CD4-positive, alpha-beta T cell treated with Interleukin-15 for 4 hours (primary cell): ENCODE results near the gene RAPGEF1.

ENCODE experiments used
- DNase-seq: peaks from one replicate; pipeline ENCODE4 v3.0.0-alpha.2; 2020; ENCODE audit warnings: low spot score

Gene RAPGEF1

DNA sequence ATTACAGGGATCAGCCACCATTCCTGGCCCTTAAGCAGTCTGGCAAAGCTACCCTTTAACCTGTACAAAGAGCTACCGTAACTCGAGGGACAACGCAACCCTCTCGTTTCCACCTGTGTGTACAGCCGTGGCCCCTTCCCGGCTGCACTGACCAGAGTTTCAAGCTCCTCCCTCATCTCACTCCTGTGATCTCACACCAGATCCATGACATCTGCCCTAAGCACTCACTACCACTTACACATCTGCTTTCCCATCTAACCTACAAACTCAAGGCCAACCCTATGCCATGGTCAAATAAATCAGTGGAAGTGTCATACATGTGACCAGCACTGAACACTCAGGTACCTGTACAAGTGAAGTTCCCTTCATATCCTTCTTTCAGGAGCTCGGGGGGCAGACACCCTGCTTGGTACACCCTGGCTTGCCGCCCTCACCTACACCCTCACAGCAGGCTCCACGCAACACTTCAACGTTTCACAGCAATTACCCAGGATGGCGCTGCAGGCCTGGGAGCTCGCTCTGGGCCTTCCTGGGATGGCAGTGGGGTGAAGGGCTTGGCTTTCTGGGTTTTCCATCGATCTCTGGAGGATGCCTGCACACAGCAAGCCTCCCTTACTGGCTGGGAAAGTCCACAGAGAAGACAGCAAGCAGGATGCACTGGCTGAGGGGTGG is 132.8 kb downstream of the RAPGEF1 start:
- DNase-seq = no peak

DNA sequence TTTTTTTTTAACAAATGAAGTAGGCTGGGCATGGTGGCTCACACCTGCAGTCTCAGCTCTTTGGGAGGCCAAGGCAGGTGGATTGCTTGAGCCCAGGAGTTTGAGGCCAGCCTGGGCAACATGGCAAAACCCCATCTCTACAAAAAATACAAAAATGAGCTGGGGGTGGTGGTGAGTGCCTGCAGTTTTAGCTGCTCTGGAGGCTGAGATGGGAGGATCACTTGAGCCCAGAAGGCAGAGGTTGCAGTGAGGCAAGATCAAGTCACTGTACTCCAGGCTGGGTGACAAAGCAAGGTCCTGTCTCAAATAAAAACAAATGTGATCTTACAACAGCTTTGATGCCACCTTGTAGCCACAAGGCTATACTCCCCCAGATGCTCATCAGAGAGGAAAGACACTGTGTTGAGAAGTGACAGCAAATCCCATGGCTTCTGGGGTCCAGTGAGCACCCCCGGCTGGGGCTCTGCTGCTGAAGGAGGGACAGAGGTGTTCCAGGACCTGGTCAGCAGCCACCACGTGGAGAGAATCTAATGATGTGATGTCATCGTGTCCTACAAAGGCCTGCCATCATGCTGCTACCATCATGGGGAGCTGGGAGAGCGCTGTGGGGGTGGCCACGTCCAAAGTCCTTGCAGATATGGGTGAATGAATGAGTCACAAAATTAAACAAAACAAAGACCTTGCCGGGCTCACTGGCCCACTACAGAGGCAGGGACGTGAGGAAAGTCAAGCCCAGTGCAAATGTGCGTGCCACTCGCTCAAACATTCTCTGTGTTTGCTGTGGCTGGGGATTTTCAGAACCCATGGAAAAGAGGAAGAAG is 133.9 kb downstream of the RAPGEF1 start:
- no peak for DNase-seq

DNA sequence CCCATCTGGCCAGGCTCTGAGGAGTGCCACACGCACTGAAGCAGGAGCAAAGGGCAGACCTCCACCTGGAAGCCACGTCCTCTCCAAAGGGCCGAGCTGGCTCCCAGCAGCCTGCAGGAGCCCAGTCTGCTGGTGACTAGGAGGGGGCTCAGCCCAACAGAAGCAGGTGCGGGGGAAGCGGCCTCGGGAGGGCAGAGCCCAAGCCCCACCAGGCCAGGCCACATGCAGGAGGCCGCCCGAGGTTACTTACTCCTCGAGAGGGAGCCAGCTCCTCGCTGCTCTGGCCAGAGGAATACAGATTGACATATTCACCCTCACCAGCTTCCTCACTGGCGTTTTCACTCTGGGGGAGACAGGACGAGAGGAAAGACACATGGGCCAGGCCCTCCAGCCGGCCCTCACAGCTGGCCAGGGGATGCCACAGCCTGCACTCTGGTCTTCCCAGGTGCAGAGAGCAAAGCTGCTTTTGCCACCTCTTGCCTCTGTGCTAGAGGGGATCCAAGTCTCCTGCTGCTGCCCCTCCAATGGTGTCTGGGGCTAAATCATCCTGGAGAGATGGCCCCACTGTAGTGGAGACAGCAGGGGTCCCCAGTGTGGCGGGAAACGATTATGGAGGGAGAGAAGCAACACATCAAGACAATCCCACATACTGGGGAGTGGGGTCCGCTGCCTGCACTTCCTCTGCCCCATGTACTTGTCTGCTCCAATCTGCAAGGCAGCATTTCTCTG is 136.0 kb downstream of the RAPGEF1 start:
- no peak for DNase-seq

DNA sequence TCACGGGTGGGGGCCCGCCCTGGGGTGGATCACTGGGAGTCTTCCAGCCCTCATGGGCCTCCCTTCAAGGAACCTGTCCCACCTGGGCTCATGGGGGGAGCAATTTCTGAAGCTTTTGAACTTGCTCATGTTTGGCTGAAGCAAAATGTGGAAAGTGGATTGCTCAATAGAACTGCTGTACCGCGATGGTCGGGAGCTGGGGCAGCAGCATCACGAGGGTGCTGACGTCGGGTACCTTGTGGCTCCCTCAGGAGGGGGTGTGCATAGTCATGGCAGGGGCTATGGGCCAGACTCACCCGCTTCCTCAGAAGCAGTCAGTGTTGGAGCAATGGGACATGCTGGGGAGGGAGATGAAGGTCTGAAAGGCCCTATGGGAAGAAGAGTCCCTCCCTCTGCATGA is 136.7 kb downstream of the RAPGEF1 start:
- DNase-seq = no peak

DNA sequence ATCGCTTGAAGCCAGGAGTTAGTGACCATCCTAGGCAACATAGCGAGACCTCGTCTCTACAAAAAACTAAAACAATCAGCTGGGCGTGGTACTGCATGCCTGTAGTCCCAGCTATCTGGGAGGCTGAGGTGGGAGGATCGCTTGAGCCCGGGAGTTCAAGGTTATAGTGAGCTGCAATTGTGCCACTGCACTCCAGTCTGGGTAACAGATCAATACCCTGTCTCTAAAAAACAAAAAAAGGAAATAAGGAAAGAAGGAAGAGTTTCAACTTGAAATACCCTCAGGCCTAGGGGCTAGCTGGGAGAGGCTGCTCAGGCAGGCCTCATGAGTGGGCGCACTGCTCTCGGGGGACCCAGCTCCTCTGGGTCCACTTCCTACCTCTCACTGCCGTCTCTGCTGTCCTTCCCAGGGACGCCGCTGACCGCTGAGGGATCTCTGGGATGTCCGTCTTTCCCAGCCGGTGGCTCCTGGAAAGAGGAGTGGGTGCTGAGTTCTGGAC is 138.1 kb downstream of the RAPGEF1 start:
- no peak for DNase-seq

DNA sequence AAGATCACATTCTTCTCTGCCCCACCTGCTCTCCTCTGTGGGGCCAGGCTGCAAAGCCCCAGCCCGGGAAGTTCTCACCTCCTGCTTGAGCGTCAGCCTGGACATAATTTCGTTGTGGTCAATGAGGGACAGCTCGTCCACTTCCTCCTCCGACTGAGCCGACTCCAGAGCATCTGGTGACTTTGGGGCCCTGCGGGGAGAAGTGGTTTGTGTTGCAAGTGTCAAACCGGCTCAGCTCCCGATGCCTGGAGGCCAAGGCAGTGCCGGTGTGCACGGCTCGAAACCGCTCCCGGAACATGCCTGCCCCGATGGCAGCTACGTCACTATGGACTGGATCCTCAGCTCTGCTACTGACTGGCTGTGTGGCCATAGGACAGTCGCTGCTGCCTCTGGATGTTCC is 141.8 kb downstream of the RAPGEF1 start:
- DNase-seq = no peak

DNA sequence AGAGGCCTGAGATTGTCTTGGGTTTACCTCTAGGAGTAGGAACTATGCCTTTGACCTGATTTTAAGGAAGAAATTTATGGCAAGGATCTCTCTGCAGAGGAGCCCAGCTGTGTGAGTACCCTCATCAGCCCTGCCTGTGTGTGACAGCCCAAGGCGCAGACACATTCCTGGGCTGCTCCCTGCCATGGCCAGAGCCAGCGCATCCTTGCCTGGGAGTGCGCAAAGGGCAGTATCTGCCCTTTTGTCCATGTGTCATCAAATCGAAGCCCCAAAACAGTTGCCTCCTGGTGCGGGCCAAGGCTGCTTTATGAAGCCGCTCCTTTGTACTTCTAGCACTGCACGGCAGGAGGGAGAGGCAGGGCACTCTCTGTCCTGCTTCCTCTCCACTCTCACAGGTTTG is 142.6 kb downstream of the RAPGEF1 start:
- DNase-seq = no peak

DNA sequence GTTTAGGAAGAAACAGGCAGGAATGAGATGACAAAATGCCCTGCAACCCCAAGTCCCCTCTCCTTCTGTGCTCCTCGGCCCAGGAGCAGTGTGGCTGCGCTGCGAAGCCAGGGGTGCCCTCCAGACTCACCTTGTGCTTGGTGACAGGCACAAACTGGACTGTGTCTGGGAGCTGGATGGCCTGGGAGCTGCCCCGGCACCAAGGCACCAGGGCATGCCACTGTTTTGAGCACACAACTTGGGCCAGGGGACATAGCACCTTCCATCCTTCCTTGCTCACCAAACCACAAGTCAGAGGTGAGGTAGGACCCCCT is 143.5 kb downstream of the RAPGEF1 start:
- no peak for DNase-seq

DNA sequence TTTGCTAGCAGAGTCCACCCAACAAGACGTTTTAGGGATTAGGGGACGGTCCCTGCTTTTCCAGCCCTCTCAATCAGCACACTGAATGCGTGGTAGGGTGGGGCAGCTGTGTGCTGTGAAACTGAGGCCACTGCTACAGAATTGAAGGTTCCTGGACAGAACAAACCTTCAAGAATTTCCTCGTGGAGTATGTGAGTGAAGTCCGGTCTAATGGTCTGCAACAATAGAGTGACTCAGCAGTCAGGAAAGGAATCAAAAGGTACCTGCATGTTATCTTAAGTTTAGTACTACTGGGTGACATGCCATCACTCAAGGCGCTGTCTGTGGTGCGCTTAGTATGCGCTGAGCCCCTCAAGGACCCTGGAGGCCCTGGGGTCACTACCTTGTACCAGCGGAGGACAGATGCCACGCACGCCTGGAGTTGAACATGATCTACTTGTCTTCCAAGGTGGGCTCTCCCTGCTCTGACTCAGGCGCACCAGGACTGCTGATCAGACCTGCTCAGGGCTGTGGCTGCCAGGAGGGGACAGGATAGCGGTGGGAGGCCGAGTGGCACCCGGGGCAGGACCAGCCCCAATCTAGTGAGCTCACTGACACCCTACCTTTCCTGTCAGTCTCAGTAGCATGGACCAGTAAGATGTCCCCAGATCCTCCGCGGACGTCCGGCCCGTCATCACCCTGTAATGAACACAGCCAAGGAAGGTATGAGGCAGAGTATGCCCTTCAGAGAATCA is 144.0 kb downstream of the RAPGEF1 start:
- no peak for DNase-seq

DNA sequence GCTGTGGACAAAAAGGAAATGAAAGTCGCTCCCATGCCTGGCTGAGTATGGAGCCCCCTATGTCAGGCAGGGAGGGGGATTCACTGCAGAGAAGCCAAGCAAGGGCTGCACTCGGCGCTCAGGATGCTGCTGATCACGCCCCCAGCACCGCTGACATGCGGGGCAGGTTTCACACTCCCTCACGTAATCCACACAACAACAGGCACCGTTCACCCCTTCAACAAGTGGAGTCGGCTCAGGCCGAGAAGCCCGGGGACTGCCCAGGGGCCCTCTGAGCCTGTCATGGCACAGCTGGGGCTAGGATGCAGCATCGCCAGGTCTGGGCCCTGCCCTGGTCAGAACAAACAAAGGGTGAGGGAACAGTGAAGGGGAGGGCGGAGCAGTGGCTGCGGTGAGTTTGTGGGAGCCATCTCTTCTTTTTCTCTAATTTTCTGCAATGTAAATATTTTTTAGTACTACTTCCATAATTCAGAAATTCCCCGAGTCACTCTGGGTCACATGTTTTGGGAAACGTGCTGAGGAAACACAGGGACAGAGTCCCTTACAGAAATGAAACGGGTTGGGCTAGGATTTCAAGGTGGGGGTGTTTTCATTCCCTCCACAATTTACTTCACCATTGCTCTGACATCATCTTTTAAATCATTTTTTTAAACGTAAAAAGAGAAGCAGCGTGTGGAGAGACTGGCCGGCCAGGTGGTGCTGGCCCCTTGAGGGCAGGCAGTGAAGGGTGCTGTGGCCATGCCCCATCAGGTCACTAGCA is 144.8 kb downstream of the RAPGEF1 start:
- no peak for DNase-seq

DNA sequence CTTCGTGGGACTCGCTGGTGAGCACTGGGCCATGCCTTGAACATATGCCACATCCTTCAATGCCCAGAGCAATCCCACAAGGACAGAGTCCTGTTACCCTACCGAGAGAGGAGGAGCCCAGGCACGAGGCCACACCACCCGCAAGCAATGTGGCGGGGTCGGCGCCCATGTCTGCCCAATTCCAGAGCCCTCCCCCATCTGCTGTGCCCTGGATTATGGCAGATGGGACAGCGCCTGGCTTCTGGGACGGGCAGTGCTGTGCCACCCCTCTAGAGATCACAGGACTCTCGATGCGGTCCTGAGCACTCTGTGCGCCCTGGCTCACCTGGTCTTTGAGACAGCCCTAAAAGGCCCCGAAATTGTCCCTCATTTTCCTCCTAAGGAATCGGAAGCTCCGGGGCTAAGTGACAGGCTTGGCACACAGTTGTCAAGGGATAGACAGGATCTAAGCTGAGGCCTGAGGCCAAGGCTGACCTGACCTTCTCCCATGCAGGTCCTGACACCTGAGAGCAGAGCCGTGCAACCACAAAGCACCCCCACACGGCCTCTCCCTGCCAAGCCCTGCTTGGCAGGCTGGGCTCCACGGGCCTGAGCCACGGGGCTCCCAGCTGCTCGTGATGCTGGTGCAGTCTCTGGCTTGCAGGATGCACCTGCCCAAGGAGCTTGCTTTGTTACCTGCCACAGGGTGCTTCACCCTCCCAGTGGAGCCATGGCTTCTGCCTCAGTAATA is 145.8 kb downstream of the RAPGEF1 start:
- DNase-seq = no peak

DNA sequence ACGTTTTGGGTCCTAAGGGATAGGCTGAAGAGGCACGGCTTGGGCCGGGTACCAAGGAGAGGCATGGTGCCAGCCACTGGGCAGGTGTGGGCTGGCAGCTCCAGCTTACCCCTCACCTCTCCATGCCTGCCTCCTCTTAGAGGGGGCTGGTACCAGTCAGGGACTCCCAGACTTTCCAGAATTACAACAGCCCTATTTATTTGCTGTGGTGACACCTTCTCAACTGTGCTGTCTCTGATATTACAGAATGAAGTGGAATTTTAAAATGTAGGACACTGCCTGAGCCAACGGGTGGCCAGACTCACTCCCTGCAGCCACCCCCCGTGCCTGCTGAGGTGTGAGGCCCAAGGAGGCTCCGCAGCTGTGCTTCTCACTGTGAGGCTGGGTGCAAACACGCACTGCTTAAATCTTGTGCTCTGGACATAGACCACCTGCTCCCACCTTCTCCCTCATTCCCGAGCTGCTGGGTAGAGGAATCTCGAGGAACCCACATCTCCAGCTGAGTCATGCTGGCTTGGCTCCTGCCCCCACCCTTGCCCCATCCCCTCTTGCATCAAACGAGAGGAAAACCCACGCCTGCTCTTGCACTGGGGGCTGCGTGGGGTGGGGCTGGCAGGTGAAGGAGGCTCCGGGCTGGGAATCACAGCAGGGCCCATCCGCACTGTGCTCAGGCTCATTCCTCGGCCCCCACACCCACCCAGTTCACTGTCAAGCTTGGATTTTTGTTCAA is 146.6 kb downstream of the RAPGEF1 start:
- DNase-seq = no peak

DNA sequence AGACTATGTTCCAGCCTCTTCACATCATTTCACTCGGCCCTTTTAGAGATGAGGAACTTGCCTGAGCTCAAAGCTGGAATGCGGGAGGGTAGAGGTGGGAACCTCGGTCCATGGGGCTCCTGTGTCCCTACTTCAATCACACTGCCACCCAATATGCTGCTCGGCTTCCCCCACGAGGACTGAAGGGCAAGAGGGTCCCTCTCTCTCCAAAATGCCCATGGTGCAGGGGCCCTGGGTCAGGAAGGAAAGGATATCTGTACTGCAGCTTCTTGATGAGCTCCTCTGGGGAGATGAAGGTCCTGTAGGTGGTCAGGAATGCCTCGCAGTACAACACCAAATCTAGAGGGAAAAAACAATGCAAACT is 148.0 kb downstream of the RAPGEF1 start:
- no peak for DNase-seq

DNA sequence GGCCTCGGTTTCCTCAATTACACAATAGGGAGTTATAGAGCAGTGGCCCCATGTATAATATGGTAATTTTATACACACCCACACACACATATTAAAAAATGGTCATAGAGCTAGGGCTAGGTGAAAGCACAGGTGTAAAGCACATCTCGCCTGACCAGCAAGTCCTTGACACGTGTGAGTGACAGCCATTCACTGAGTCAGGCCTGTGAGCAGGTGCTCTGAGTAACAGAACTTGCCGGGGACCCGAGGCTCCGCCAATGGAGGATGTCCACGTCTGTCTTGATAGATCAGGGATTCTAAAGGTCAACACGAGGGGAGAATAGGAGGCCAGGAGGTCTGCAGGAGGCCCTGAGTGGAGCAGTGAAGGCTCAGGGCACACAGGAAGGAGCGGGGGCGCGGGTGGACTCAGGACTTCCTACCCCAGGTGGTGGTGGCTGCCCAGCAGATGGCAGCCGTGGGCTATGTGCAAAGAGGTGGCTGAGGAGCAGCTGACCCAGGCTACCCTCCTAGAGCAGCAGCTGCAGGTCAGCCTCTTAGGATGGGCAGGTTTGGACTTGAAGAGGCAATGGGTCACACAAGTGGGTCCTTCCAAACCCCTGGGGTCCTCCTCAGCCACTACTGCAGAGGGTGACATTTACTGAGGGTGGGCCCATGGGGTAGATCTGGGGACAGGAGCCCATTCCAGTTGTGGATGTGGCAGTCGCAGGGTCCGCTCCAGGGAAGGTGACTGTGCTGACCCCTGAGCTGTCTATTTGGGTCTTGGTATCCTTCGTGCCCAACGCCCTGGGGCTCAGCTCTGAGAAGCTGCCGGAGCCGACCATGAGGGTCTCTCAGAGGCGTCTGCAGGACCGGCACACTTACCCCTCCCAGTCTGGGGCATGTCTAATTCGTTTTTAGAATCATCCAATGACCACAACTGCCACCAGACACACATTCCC is 148.7 kb downstream of the RAPGEF1 start:
- peak; percentile 74 for DNase-seq

DNA sequence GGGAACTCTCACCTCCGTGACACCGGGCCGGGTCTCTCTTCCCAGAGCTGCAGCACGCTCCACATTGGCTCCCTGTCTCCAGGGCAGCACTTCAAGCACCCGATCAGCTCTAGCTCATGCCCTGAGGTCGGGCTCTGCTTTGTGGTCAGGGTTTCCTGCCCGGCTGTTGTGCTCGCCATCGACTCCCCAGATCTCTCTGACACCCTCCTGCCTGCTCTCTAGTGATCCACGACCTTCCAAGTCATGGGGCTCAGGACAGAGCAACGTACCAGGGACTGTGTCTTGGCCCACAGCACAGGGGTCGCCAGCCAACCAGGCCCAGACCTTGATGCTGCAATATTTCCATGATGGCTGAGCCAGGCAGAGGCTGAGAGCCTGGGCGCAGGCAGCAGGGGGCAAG is 149.4 kb downstream of the RAPGEF1 start:
- DNase-seq = peak; percentile 12

DNA sequence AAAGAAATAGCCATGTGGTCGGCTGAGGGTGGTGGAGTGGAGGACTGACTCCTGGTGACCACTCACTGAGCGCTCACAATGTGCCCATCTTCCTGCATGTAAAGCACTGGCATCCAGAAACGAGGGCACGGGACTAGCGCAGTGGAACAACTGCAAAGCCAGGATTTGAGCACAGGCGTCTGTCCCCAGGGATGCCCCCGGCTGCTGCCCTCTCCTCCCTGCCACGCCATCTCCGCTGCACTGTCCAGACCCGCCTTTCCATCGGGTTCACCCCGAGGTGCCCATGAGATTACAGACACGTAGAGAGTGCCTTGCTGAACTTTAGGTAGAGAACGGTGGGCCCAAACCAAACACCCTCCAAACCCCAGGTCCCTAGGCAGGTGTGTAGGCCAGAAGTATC is 149.9 kb downstream of the RAPGEF1 start:
- DNase-seq = no peak

DNA sequence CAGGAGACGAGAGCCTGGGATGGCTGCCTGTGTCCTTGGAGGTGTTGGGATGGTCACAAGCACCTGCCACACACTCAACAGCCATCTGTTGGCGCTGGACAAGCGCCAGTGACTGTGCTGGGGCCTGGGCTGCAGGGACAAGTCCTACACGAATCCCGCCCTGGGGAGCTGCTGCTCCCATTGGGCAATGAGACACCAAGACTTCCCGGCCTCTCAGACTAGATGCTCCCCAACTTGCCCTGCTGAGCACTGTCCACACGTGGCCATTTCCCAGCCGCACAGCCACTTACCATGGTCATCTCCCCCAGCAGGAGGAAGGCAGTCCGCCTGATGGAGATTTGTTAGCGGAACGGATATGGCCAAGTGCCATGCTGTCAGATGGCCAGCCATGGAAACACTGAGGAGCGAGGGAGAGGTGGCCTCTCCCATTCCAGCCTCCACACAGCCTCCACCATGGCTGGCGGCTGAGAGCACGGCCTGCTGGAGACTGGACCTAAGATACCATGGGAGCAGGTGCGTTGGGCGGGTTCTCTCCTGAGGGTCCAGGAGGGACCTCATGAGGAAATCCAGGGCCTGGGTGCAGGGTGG is 150.7 kb downstream of the RAPGEF1 start:
- no peak for DNase-seq

DNA sequence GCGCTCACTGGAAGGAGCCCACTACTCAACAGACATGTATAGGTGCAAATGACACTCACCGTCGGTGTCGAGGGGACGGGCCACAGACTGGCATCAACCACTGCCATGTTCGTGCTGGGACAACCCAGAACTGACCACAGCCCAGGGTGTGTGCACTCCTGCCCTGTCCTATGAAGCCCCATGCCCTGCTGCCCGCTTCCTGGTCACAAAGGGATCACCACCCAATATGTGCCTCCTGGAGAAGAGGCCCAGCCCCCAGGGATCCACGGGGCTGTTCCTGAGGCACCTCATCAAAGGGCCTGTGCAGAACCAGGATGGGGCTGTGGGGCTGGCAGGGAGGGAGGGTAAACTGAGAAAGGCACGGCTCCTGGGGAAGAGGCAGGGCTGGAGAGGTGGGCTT is 151.5 kb downstream of the RAPGEF1 start:
- no peak for DNase-seq

DNA sequence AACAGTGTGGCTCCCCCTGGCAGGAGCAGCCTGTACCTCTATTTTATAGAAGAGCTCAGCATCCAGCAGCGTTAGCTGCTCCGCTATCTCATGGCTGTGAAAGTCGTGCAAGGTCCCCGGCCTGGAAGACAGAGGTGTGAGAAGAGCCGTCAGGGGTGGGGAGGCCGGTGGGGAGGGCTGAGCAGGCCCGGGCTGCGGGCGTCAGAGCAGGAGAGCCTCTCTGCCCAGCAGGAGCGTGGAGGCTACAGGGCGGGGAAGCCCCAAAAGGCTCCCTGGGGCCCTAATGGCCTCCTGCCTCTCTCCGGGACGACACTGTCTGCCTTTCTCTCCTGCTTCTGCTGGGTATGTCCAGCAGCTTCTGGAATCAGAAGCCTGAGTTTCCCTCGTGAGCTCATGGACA is 152.0 kb downstream of the RAPGEF1 start:
- no peak for DNase-seq
